ENCODE measurements around the gene WDR86. TPM values are rescaled to one million over a fixed set of nuclear protein-coding genes. Genes with fewer than 3 reads are reported as not detected.

The WDR86 gene
- polyA plus RNA-seq, 1 donor: 12.0 TPM

DNA sequence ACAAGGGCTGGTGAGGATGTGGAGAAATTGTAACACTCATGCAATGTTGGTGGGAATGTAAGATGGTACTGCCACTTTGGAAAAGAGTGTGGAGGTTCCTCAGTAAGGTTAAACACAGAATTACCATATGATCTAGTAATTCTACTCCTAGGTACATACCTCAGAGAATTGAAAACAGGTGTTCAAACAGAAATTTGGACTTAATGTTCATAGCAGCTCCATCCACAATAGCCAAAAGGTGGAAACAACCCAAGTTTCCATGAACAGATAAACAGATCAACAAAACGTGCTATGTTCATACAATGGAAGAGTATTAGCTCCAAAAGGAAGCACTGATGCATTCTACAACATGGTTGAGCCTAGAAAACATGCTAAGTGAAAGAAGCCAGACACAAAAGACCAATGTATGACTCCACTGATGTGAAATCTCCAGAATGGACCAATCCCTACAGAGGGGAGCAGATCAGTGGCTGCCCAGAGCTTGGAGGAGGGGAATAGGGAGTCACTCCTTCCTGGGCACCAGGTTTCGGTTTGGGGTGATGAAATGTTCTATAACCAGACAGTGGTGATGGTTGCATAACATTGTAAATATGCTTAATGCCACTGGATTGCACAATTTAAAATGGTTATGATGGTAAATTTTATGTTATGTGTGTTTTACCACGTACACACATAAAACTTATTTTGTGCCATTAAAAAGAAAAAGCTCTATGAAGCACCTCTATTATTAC lies 5.7 kb upstream of the WDR86 start:
- H3K36me3 ChIP-seq (ENCODE audit: control insufficient read depth, insufficient read depth, low read length): no peaks in the 10 kb centered on the region
- no peak overlapping the region for H3K27ac ChIP-seq (ENCODE audit: low read length)
- H3K27me3 ChIP-seq (ENCODE audit: control insufficient read depth, insufficient read depth, low read length): peaks cover 42% of the 10 kb centered on the region
- 100% methylated on average over 2 of the region's 3 CpGs for WGBS (ENCODE audit: insufficient coverage, low lambda C conversion rate)
- H3K4me1 ChIP-seq (ENCODE audit: control insufficient read depth, insufficient read depth, low read length): peaks cover 4% of the 10 kb centered on the region
- H3K4me3 ChIP-seq (ENCODE audit: low read length): no peak overlapping the region
- H3K9me3 ChIP-seq (ENCODE audit: control insufficient read depth, low read depth, low read length): peaks cover 3% of the 10 kb centered on the region
- DNase-seq: no peak

GRCh38 chr7:151413241-151413640 lies 3.4 kb upstream of the WDR86 start:
- Histone ChIP-seq H3K4me1 (ENCODE audit: control insufficient read depth, insufficient read depth, low read length) (peaks cover 17% of the 10 kb centered on the region), H3K36me3 (ENCODE audit: control insufficient read depth, insufficient read depth, low read length) (no peaks in the 10 kb centered on the region), H3K4me3 (ENCODE audit: low read length) (no peak overlapping the region), H3K9me3 (ENCODE audit: control insufficient read depth, low read depth, low read length) (peaks cover 9% of the 10 kb centered on the region), H3K27ac (ENCODE audit: low read length) (no peak overlapping the region), H3K27me3 (ENCODE audit: control insufficient read depth, insufficient read depth, low read length) (peaks cover 62% of the 10 kb centered on the region)
- DNase-seq: no peak
- WGBS (ENCODE audit: insufficient coverage, low lambda C conversion rate): 100% methylated on average over 2 of the region's 4 CpGs

GRCh38 chr7:151412318-151412717 lies 2.5 kb upstream of the WDR86 start:
- Histone ChIP-seq H3K9me3 (ENCODE audit: control insufficient read depth, low read depth, low read length) (peaks cover 9% of the 10 kb centered on the region), H3K36me3 (ENCODE audit: control insufficient read depth, insufficient read depth, low read length) (no peaks in the 10 kb centered on the region), H3K27ac (ENCODE audit: low read length) (no peak overlapping the region), H3K4me3 (ENCODE audit: low read length) (no peak overlapping the region), H3K27me3 (ENCODE audit: control insufficient read depth, insufficient read depth, low read length) (peaks cover 61% of the 10 kb centered on the region), H3K4me1 (ENCODE audit: control insufficient read depth, insufficient read depth, low read length) (peaks cover 17% of the 10 kb centered on the region)
- whole genome bisulfite sequencing (ENCODE audit: insufficient coverage, low lambda C conversion rate): no CpG with 5 or more reads among the region's 4 CpGs
- no peak for DNase-seq

DNA sequence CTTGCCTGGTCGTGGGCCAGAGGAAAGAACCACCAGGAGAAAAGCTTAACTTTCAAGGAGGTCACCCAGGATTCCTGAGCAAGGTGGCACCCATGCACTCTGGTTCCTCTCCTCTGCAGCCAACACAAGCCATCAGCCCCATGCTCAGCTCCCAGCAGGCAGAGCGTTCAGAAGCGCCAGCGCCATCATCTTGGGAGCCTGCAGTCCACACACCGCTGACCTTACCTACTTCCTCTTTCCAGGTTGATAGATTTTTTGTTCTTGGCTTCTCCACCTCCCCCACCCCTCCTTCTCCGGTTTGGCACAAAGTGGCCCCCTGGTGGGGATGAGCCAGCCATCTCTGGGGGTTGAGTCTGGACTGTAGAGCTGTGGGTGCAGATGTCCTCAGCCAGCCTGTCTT lies 1.7 kb upstream of the WDR86 start:
- Histone ChIP-seq H3K4me1 (ENCODE audit: control insufficient read depth, insufficient read depth, low read length) (peaks cover 17% of the 10 kb centered on the region), H3K27ac (ENCODE audit: low read length) (no peak overlapping the region), H3K36me3 (ENCODE audit: control insufficient read depth, insufficient read depth, low read length) (no peaks in the 10 kb centered on the region), H3K9me3 (ENCODE audit: control insufficient read depth, low read depth, low read length) (peaks cover 9% of the 10 kb centered on the region), H3K4me3 (ENCODE audit: low read length) (no peak overlapping the region), H3K27me3 (ENCODE audit: control insufficient read depth, insufficient read depth, low read length) (peaks cover 62% of the 10 kb centered on the region)
- WGBS (ENCODE audit: insufficient coverage, low lambda C conversion rate): no CpG with 5 or more reads among the region's 6 CpGs
- DNase-seq: no peak

DNA sequence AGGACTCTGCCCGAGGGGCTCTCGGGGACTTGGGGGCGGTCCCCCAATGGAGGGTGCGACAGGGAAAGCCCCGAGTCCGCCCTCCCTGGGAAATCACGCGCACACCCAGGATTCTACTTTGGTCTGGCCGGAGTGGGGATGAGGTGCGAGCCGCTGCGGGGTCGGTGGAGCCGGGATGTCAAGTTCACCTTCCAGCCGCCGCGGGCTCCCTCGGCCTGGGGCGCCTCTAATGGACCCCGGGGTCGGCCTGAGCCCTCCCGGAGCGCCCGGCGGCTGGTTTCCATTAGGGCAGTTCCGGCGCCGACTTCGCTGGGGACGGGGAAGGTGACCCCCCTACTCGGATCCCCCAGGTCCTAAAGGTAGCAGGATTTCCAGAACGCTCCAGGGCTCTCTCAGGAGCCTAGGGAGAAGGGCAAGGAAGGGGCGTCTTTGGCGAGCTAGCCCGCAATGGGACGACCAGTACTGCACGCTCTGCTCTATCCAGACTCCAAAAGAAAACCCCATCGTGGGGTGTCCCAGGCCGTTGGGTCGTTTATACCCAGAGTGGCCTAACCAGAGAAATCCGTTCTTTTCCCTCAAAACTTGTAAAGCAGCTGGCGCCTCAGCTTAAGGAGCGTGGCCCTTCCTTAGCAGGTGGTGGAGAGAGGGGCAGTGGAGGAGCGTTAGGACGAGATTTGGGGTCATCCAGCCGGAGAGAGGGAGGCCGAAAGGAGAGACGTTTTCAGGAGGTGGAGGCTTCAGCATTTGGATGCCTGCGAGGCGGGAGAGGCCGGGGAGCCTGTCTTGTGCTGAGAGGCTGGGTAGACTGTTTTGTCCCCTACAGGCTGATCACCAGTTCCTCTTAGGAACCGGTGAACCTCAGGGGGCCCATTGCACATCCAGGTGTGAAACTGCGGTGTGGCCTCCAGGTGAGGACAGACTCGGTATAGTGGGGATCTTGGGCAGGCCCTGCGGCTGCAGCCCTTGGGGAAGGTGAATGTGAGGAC lies 860 bp upstream of the WDR86 start:
- peak in 1 of 2 donors; percentile 49 for DNase-seq
- Histone ChIP-seq H3K27ac (ENCODE audit: low read length) (peak overlapping the region; percentile 17), H3K36me3 (ENCODE audit: control insufficient read depth, insufficient read depth, low read length) (no peaks in the 10 kb centered on the region)

DNA sequence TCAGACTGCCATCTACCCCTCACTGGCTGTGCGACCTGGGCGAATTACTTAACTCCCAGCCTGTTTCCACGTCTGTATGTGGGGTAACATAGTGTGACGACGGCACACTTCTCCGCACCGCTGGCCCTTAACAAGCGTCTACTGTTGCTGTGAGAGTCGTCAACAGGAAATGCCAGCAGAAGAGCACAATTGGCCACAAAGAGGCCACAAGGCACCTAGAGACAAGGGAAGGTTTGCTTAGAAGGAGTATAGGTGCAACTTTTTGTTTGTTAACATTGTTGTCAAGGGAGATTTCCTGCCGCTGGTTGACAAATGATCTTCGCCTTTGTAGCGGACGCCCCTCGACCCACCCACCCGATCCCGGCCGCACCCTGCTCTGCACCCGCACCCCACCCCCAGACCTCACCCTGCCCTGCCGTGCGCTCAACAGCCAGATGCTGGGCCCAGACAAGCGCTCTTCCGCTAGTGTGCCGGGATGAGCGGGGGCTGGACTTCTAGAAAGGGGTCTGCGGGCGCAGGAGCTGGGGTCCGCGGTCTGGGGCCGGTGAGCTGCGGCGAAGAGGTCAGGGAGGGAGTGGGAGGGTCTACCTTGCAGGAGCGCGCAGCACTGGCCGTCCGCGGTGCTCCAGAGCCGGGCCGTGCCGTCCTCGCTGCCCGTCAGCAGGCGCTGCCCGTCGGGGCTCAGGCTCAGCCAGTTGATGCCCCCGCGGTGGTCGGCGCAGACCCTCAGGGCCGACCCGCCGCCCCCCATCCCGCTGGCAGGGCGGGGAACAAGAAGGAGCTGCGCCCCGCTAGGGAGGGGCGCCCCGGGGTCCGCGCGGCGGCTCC lies 785 bp downstream of the WDR86 start:
- H3K9me3 ChIP-seq (ENCODE audit: control insufficient read depth, low read depth, low read length): peaks cover 9% of the 10 kb centered on the region
- no peak overlapping the region for H3K27ac ChIP-seq (ENCODE audit: low read length)
- peak overlapping the region; percentile 31 for H3K4me3 ChIP-seq (ENCODE audit: low read length)
- peak in 1 of 2 donors; percentile 52 for DNase-seq
- H3K36me3 ChIP-seq (ENCODE audit: control insufficient read depth, insufficient read depth, low read length): no peaks in the 10 kb centered on the region
- peaks cover 60% of the 10 kb centered on the region for H3K27me3 ChIP-seq (ENCODE audit: control insufficient read depth, insufficient read depth, low read length)
- no CpG with 5 or more reads among the region's 61 CpGs for WGBS (ENCODE audit: insufficient coverage, low lambda C conversion rate)
- peaks cover 24% of the 10 kb centered on the region for H3K4me1 ChIP-seq (ENCODE audit: control insufficient read depth, insufficient read depth, low read length)

More for the DNA sequence above, 860 bp upstream of the WDR86 start:
- Histone ChIP-seq H3K9me3 (ENCODE audit: control insufficient read depth, low read depth, low read length) (peaks cover 9% of the 10 kb centered on the region), H3K4me3 (ENCODE audit: low read length) (peak overlapping the region; percentile 63), H3K27me3 (ENCODE audit: control insufficient read depth, insufficient read depth, low read length) (peaks cover 64% of the 10 kb centered on the region), H3K4me1 (ENCODE audit: control insufficient read depth, insufficient read depth, low read length) (peaks cover 17% of the 10 kb centered on the region)
- no CpG with 5 or more reads among the region's 55 CpGs for whole genome bisulfite sequencing (ENCODE audit: insufficient coverage, low lambda C conversion rate)

DNA sequence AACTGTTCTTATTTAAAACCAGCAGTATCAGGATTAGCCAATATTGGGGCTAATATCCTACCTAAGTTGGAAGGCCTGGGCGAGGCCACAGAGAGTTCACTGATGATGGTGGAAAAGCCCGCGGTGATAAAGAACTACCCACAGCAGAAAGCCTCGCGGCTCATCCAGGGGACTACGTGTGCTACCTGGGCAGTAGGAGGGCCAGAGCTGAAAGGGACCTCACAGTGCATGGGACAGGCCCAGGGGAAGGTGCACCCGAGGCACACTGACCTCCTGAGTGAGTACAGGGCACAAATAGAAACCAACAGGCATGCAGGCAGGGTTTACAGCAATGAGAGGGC lies 1.4 kb downstream of the WDR86 start:
- H3K27me3 ChIP-seq (ENCODE audit: control insufficient read depth, insufficient read depth, low read length): peaks cover 58% of the 10 kb centered on the region

DNA sequence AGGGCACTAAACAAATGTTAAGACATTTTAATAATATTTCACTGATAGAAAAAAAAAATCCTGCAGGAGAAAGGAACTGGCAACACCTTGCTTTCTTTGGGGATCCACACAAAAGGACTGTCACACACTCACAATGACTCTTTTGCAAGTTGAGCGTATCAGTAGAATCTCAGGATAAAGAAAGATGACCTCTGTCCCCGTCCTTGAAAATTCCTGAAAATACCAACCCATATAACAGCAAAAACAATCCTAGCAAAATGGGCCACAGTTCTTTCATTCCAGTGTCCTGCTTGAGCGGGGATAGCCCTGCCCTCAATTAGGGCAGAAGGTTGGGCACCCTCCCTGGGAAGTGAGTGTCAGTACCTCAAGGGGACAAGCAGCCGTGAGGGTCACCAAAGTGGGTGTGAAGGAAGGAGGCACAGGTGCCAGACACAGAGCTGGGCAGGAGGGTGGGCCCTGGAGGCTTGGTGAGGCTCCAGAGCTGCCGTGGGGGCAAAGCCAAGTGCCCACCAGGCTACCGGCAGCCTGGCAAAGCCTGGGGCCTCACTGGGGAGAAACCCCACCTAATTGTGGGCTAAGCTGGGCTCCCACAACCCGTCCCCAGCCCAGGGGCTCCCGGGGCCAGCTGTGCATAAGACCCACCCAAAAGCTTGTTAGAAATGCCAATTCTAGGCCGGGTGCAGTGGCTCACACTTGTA lies 2.8 kb downstream of the WDR86 start:
- Histone ChIP-seq H3K9me3 (ENCODE audit: control insufficient read depth, low read depth, low read length) (peaks cover 9% of the 10 kb centered on the region), H3K36me3 (ENCODE audit: control insufficient read depth, insufficient read depth, low read length) (no peaks in the 10 kb centered on the region), H3K27me3 (ENCODE audit: control insufficient read depth, insufficient read depth, low read length) (peaks cover 47% of the 10 kb centered on the region), H3K4me1 (ENCODE audit: control insufficient read depth, insufficient read depth, low read length) (peaks cover 31% of the 10 kb centered on the region), H3K27ac (ENCODE audit: low read length) (no peak overlapping the region), H3K4me3 (ENCODE audit: low read length) (no peak overlapping the region)
- WGBS (ENCODE audit: insufficient coverage, low lambda C conversion rate): 100% methylated on average over 1 of the region's 9 CpGs
- no peak for DNase-seq

More for the DNA sequence above, 1.4 kb downstream of the WDR86 start:
- no peak overlapping the region for H3K27ac ChIP-seq (ENCODE audit: low read length)
- no peaks in the 10 kb centered on the region for H3K36me3 ChIP-seq (ENCODE audit: control insufficient read depth, insufficient read depth, low read length)
- H3K9me3 ChIP-seq (ENCODE audit: control insufficient read depth, low read depth, low read length): peaks cover 9% of the 10 kb centered on the region
- peaks cover 30% of the 10 kb centered on the region for H3K4me1 ChIP-seq (ENCODE audit: control insufficient read depth, insufficient read depth, low read length)
- no peak for DNase-seq
- peak overlapping the region; percentile 31 for H3K4me3 ChIP-seq (ENCODE audit: low read length)
- WGBS (ENCODE audit: insufficient coverage, low lambda C conversion rate): no CpG with 5 or more reads among the region's 7 CpGs

GRCh38 chr7:151406051-151406875 lies 3.6 kb downstream of the WDR86 start:
- no peak for DNase-seq
- H3K27me3 ChIP-seq (ENCODE audit: control insufficient read depth, insufficient read depth, low read length): peaks cover 39% of the 10 kb centered on the region
- 100% methylated on average over 1 of the region's 24 CpGs for whole genome bisulfite sequencing (ENCODE audit: insufficient coverage, low lambda C conversion rate)

More at GRCh38 chr7:151406051-151406875, 3.6 kb downstream of the WDR86 start:
- H3K27ac ChIP-seq (ENCODE audit: low read length): no peak overlapping the region
- H3K9me3 ChIP-seq (ENCODE audit: control insufficient read depth, low read depth, low read length): peaks cover 9% of the 10 kb centered on the region
- peaks cover 31% of the 10 kb centered on the region for H3K4me1 ChIP-seq (ENCODE audit: control insufficient read depth, insufficient read depth, low read length)
- H3K36me3 ChIP-seq (ENCODE audit: control insufficient read depth, insufficient read depth, low read length): no peaks in the 10 kb centered on the region
- H3K4me3 ChIP-seq (ENCODE audit: low read length): no peak overlapping the region
